ENCODE data around the gene PTCD1. TPM values are rescaled to one million over a fixed set of nuclear protein-coding genes. Genes with fewer than 3 reads are reported as not detected.
"Not testable (repeated sequence)": the region's sequence is repeated elsewhere in the genome, so short reads cannot be mapped to it uniquely, and the experiment has no call there.

Gene PTCD1
- polyA plus RNA-seq, 4 donors = 4.2 to 5.4 (median 4.9) TPM

DNA sequence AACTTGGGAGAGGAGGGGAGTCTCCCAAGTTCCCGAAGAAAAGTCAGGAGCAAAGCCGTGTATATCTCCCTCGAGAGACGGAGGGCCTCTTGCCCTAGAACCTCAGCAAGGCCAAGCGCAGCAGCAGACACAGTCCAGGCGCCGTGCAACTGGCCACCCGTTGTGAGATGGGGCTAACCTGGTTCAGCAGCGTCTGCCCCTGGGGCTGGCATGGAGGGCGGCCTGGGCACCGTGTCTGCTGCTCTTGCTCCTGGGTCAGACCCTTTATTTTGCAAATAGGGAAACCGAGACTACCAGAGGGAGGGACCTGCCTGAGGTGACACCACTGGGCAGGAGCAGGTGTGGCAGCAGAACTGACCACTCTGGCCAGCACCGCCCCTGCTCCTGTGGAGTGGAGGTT, 13.9 kb upstream of the PTCD1 start:
- DNase-seq (ENCODE audit: low read depth in 4 of 4, low spot score in 2 of 4) = no peak

DNA sequence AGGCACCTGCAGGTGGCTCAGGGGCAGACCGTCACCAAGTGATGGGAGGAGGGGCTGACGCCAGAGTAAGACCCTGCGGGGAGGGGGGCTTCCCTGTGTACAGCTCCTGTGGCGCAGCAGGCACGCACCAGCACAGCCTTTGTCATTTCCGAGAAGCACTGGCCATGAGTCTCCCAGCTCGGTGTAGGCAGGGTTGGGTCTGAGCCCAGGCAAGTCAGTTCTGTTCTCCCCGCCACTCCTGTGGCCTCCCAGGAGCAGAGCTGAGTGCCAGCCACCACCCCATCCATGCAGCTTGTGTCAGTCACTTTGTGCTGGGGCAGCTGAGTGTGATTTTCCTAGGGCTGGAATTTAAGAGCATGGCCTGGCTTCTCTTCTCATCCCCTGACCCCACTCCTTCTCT, 13.3 kb upstream of the PTCD1 start:
- no peak for DNase-seq (ENCODE audit: low read depth in 4 of 4, low spot score in 2 of 4)

DNA sequence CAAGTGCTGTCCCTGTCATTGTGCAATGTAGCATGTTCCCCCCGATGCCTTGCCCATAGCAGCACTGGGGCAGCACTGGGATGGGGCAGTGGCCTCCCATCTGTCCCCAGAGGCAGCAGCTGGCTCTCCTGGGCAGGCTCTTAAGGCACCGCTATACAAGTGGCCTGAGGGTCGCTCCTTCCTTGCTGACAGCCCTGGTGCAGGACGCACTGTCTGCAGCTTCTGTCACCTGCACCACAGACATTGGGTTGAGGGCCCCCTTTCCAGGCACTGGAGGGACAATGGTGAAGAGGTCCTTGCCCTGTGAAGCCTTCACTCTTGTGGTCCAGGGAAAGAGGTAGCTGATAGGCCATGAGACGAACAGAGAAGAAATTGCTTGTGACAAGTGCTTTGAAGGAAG, 10.7 kb upstream of the PTCD1 start:
- no peak for DNase-seq (ENCODE audit: low read depth in 4 of 4, low spot score in 2 of 4)

DNA sequence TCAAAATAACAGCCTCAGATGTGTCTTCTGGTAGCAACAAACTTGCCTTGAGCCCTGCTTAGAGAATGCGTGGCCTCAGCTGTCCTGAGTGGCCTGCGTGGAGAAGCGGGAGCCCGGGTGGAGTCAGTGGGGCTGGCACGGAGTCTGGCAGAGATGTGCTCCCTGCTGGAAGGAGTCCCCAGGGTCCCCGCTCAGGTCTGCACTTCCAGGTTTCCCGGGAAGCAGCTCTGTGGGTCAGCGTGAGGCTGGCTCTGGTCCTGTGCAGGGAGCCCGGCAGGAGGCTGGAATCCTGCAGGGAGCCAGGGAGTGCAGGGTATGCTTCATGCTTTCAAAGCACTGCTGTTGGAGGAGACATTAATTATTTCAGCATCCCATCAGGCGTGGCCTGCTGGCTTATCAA, 10.3 kb upstream of the PTCD1 start:
- no peak for DNase-seq (ENCODE audit: low read depth in 4 of 4, low spot score in 2 of 4)

DNA sequence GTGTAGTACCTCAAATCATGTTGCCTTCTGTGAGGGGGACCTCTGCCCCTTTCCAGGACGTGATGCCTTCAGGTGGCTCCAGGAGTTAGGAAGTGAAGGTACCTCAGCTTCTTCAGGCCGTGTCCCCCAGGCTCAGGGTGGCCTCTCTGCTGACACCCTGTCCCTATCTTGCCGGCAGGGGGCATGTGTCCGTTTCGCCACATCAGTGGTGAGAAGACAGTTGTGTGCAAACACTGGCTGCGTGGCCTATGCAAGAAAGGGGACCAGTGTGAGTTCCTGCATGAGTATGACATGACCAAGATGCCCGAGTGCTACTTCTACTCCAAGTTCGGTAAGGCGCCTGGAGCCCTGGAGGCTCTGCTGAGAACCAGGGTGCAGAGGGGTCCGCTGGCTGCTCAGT, 9.3 kb upstream of the PTCD1 start:
- DNase-seq (ENCODE audit: low read depth in 4 of 4, low spot score in 2 of 4) = no peak

DNA sequence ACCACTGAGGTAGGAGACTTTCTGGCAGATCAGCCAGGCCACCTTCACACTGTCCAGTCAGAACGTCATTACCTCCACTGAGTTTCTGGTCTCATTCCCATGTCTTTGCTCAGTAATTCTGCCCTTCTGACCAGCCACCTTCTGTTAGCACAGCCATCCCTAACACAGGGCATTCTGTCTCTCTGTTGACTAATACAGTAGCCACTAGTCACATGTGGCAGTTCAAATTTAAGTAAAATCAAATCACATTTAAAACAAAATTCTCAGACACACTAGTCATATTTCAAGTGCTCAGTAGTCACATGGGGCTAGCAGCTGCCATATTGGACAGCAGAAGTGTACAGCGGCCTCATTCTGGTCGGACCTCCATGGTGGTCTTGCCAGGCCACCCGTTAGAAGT, 7.5 kb upstream of the PTCD1 start:
- DNase-seq (ENCODE audit: low read depth in 4 of 4, low spot score in 2 of 4) = no peak

DNA sequence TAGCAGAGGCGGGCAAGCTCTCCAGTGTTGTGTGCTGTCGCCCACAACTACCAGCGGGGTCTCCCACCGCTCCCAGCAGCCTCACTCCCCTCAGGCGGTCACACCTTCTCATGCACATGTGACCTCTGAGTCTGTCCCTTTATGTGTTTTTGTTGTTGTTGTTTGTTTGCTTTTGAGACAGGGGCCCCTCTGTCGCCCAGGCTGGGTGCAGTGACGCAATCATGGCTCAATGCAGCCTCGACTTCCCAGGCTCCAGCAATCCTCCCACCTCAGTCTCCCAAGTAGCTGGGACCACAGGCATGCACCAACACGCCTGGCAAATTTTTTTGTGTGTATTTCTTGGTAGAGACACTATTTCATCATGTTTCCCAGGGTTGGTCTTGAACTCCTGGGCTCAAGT, 1.6 kb upstream of the PTCD1 start:
- DNase-seq (ENCODE audit: low read depth in 4 of 4, low spot score in 2 of 4) = no peak

DNA sequence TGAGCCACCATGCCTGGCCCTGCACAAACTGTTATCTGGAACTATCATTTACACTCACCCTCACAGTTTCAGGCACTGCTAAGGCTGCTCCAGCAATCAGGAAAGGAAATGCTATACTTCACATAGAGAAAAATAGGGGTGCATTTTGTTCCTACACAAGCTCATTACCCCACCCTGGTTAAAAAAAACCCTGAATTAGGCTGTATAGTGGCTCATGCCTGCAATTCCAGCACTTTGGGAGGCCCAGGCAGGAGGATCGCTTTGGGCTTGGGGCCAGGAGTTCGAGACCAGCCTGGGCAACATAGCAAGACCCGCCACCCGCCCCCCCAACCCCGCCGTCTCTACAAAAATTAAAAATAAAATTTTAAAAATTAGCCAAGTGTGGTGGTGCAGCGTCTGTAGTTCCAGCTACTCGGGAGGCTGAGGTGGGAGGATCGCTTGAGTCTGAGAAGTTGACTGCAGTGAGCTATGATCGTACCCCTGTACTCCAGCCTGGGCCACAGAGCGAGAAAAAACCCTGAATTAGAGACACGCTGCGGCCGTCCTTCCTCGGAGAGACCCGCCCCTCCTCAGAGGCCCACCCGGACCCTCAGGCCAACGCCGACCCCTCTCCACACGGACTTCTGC, 539 bp downstream of the PTCD1 start:
- DNase-seq (ENCODE audit: low read depth in 4 of 4, low spot score in 2 of 4) = no peak

DNA sequence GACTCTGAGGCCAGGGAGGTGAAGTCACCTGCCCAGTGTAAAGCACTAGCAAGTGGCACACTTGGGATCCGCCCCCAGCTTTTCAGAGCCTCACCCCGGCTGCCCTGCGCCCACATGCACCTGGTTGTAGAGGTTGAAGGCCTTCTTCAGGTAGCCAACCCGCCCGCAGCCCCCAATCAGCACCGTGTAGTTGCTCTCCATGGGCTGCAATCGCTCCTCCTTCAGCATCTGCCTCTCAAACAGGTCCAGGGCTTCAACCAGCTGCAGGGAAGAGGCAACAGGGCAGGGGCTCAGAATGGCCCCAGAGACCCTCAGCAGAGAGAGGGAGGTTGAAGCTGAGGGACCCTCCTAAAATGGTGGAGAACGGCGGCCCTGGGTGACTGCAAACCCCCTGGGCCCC, 5.4 kb downstream of the PTCD1 start:
- no peak for DNase-seq (ENCODE audit: low read depth in 4 of 4, low spot score in 2 of 4)

DNA sequence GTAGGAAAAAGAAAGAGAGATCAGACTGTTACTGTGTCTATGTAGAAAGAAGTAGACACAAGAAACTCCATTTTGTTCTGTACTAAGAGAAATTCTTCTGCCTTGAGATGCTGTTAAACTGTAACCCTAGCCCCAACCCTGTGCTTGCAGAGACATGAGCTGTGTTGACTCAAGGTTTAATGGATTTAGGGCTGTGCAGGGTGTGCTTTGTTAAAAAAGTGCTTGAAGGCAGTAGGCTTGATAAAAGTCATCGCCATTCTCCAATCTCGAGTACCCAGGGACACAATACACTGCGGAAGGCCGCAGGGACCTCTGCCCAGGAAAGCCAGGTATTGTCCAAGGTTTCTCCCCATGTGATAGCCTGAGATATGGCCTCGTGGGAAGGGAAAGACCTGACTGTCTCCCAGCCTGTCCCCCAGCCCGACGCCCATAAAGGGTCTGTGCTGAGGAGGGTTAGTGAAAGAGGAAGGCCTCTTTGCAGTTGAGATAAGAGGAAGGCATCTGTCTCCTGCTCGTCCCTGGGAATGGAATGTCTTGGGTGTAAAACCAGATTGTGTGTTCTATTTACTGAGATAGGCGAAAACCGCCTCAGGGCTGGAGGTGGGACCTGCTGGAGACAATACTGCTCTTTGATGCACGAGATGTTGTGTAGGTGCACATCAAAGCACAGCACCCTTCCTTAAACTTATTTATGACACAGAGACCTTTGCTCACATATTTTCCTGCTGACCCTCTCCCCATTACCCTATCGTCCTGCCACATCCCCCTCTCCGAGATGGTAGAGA, 6.7 kb downstream of the PTCD1 start:
- DNase-seq (ENCODE audit: low read depth in 4 of 4, low spot score in 2 of 4) = not testable (repeated sequence)

DNA sequence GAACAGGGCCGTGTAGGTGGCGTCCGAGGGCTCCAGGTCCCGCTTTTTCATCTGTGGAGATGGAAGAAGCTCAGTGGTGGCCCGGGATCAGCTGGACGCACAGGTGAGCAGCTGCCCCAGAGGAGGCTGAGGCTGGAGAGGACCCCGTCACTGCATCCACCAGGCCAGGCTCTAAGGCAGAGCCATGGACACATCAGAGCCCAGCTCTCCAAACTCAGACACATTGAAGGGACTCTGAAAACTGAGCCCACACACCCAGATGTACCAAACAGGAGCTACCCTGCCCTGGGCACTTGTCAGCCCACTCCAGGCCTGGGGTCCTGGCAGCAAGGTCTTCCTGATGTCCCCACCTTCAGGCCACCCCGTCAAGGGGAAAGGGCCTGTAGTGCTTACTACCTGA, 8.8 kb downstream of the PTCD1 start:
- no peak for DNase-seq (ENCODE audit: low read depth in 4 of 4, low spot score in 2 of 4)

DNA sequence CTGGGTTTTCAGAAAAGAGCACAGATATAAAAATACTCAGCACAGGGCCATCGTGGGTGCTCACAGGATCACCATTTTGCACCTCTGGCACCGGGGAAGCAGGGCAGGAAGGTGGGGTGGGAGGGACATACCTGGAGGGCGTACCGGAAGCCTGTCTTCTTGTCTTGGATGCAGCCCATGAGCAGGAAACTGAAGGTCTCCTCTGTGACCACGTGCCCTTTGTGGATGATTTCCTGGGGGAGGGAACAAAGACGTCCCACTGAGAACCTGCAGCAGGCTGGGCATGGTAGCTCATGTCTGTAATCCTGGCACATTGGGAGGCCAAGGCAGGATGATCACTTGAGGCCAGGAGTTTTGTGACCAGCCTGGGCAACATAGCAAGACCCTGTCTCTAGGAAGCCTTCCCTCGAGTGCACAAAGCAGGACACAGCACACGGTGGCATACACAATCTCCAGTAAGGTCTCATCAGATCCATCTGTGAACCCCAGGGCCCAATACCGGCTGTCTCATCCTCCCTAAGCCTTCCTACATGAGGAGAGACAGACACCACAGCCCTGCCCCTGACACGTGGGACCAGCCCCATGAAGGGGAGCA, 9.5 kb downstream of the PTCD1 start:
- no peak for DNase-seq (ENCODE audit: low read depth in 4 of 4, low spot score in 2 of 4)

DNA sequence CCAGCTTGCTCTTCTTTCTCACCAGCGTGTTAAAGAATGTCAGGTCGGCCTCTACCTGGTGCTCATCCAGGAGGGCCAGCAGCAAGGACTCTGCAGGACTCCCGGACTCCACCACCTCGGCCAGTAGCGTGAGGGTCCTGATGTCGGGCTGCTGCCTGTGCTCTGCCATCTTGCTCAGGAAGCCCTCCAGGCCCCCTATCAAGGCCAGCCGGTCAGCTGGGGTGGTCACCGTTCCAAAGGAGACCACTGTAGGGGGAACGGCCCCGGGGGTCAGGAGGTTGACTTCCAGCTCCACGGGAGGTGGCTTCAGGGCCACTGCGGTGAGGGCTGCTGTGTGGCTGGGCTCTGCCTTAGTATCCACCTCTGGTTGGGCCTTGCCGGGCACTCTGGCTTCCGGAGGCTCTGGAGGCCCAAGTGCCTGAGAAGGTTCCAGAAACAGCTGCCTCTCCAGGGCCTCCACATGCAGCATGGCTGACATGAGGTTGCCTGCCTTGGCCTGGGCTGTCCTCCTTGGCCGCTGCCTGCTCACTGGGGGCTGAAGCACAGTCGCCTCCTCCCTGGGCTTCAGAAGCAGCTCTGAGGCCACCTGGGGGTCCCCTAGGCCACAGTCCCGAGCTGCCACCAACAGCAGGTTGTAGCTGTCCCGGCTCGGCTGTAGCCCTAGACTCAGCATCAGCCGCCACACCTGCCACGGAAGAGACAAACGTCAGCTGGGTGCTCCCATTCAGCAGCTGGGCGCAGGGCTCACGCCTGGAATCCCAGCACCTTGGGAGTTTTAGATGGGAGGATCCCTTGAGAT, 13.5 kb downstream of the PTCD1 start:
- DNase-seq (ENCODE audit: low read depth in 4 of 4, low spot score in 2 of 4) = no peak

DNA sequence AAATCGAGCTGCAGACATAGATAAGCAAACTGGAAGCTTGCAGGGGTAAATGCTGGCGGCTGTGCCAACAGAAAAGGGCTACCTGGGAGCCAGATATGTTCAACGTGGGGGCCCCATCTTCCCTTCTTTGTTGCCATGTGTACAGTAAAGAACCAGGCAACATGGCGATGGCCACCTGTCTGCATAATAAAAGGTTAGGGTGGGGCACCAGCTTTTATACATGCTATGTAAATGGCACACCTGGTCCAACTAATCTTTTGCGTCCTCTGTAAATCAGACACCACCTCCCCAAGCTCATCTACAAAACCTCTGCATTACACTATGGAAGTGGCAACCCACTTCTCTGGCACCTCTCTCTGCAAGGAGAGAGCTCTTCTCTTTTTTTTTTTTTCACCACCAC, 16.0 kb downstream of the PTCD1 start:
- no peak for DNase-seq (ENCODE audit: low read depth in 4 of 4, low spot score in 2 of 4)

DNA sequence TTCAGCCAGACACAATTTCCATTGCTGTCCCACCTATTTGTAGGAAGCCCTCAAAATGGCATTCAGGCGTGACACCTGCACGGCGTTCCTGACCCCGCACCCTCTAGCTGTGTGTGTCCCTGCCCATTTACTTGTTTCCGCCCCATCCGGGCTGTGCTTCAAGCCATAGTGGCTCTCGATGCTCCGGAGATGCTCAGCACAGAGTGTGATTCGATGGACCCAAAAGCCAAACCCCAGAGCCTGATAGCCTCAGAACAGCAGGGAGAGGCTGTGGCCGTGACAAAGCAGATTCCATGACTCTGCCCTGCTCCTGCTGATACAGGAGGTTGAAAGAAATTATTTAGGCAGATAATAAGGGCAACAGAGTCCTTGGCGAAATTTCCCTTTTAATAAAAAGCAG, 16.4 kb downstream of the PTCD1 start:
- no peak for DNase-seq (ENCODE audit: low read depth in 4 of 4, low spot score in 2 of 4)

DNA sequence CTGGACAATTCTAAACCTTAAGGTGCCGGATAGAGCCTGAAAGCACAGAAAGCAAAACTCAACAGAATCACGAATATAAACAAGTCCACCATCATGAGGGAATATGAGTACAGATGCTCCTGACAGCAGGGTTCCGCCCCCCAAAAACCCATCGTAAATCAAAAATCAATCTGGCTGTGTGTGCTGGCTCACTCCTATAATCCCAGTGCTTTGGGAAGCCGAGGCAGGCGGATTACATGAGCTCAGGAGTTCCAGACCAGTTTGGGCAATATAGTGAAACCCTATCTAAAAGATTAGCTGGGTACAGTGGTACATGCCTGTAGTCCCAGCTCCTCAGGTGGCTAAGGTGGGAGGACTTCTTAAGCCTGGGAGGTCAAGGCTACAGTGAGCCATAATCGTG, 17.6 kb downstream of the PTCD1 start:
- no peak for DNase-seq (ENCODE audit: low read depth in 4 of 4, low spot score in 2 of 4)

DNA sequence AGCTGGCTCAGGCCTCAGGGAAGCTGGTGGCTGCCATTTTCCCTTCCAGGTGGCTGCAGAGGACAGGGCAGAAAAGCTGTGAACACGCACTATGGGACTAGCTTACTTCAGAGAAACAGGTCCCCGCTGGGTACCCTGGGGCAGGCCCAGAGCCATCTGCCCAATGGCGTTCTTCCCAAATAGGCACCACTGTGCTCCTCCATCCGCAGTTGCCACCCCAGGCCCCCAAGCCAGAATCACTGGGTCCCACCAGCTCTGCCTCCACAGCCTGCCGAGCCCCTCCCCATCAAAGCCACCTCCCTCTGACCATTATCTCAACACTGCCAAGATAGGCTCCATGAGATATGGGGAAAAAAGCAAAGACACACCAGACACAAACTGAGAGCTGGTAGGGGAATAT, 18.4 kb downstream of the PTCD1 start:
- DNase-seq (ENCODE audit: low read depth in 4 of 4, low spot score in 2 of 4) = no peak

DNA sequence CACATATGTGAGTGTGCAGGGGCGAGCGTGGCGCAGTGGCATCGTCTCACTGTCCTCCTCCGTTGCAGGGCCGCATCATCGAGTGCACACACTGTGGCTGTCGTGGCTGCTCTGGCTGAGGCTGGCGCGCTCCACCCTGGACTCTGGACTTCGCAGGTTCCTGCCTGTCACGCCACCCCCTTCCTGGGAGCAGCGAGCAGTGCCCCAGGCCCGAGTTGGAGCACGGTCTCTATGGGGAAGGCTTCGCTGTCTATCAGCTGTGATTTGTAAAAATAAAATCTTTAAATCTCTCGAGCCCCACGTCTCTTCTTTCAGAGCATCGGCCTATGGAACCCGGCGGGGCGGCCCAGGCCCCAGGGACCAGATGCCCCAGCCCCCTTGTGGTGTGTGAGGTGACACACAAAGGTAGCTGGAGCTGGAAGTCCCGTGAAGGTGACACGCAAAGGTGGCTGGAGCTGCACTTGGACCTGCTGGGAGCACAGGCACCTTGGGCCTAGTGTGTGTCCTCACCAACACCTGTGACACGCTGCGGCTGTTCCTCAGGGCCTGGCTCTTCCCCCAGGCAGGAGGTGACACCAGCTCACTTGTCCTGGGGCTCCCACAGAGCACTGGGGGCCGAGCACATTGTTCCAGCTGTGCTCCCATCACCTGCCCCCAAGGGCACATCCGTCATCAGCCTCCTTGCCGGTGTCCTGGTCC, 19.1 kb downstream of the PTCD1 start:
- no peak for DNase-seq (ENCODE audit: low read depth in 4 of 4, low spot score in 2 of 4)

DNA sequence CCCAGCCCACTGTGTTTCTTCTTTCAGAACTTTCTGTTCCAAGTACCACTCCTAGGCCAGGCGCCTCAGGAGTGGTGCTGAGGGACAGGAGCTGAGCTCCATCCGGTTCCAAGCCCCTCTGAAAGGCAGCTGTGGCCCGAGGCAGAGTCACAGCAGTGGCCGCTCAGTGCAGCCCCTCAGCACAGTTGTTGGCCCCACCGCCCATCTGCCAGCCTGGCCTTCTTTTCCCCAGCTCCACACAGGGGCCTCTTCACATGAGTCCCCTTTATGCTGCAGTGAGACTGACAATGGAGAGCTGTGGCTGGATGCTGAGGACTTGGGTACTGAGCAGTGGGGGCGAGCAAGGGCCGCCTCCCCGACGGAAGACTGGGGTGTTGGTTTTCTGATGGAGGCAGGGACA, 20.3 kb downstream of the PTCD1 start:
- no peak for DNase-seq (ENCODE audit: low read depth in 4 of 4, low spot score in 2 of 4)

DNA sequence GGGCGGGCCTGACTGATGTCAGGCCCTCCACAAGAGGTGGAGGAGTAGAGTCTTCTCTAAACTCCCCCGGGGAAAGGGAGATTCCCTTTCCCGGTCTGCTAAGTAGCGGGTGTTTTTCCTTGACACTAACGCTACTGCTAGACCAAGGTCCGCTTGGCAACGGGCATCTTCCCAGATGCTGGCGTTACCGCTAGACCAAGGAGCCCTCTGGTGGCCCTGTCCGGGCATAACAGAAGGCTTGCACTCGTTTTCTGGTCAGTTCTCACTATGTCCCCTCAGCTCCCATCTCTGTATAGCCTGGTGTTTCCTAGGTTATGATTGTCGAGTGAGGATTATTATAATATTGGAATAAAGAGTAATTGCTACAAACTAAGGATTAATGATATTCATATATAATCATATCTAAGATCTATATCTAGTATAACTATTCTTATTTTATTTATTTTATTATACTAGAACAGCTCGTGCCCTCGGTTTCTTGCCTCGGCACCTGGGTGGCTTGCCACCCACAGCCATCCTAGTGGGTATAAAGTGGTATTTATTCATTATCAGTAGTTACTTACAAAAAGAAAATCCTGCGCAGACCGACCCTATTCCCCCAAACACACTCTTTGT, 23.0 kb downstream of the PTCD1 start:
- DNase-seq (ENCODE audit: low read depth in 4 of 4, low spot score in 2 of 4) = not testable (repeated sequence)
